Amniotic stem cell (primary cell): ENCODE data around the gene CNN2.
A peak's percentile ranks its signal among the peaks of the same experiment; 100 is the strongest.

Experiments
- DNase-seq: peaks from one replicate; lab custom pipeline; 2025; lab: John Stamatoyannopoulos, UW

The CNN2 gene

GRCh38 chr19:1049106-1049505 lies 22.7 kb downstream of the CNN2 start:
- DNase-seq = no peak

DNA sequence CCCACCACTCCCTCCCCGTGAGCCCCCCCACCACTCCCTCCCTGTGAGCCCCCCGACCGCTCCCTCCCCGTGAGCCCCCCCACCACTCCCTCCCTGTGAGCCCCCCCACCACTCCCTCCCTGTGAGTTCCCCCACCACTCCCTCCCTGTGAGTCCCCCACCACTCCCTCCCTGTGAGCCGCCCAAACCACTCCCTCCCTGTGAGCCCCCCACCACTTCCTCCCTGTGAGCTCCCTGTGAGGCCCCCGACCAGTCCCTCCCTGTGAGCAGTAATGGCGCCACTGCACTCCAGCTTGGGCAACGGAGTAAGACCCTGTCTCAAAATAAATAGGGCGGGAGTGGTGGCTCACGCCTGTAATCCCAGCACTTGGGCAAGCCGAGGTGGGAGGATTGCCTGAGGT lies 23.4 kb downstream of the CNN2 start:
- no peak for DNase-seq

- no peak for DNase-seq
These were observed 24.8 kb downstream of the CNN2 start for GRCh38 chr19:1050989-1051788.

- DNase-seq = no peak
These were observed 25.4 kb downstream of the CNN2 start for GRCh38 chr19:1051791-1052190.

DNA sequence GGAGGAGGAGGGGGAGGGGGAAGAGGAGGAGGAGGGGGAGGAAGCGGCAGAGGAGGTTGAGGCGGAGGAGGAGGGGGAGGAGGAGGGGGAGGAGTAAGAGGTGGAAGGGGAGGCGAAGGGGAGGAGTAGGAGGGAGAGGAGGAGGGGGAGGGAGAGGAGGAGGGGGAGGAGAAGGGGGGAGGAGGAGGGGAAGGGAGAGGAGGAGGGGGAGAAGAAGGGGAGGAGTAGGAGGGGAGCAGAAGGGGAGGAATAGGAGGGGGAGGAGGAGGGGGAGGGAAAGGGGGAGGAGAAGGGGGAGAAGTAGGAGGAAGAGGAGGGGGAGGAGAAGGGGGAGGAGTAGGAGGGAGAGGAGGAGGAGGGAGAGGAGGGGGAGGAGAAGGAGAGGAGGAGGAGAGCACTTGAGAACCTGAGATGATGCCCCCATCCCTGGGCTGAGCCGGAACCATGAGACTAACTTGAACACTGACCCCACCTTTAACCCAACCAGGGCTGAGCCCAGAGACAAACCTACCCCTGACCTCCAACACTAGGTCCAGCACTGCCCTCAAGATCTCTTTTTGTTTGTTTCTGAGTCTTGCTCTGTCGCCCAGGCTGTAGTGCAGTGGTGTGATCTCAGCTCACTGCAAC lies 26.1 kb downstream of the CNN2 start:
- DNase-seq = no peak

DNA sequence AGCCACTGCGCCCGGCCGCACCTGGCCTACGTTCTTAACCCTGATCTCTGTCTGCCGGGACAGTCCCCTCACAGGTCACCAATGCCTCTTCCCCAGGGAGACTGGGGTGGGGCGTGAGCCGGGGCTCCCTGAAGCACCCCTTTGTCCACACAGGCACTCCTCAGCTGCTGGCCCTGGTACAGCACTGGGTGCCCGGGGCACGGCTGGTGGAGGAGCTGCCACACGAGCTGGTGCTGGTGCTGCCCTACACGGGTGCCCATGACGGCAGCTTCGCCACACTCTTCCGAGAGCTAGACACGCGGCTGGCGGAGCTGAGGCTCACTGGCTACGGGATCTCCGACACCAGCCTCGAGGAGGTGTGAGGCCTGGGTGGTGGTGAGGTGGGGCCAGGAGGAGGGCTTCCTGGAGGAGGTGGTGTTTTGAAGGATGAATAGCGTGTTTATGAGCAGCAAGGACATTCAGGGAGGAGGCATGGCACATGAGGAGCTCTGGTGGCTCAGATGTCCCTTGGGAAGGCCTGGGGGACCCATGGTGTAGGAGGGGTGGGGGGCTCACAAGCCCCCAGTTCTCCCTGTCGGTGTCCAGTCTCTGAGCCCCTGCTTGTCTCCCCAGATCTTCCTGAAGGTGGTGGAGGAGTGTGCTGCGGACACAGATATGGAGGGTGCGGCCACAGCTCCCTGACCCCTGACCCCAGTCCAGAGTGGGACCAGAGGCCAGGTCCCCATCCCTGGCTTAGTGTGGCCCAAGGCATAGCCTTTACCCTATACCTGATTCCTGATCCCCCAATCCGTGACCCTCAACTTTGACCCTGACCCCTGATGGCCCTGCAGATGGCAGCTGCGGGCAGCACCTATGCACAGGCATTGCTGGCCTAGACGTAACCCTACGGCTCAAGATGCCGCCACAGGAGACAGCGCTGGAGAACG lies 27.0 kb downstream of the CNN2 start:
- no peak for DNase-seq

DNA sequence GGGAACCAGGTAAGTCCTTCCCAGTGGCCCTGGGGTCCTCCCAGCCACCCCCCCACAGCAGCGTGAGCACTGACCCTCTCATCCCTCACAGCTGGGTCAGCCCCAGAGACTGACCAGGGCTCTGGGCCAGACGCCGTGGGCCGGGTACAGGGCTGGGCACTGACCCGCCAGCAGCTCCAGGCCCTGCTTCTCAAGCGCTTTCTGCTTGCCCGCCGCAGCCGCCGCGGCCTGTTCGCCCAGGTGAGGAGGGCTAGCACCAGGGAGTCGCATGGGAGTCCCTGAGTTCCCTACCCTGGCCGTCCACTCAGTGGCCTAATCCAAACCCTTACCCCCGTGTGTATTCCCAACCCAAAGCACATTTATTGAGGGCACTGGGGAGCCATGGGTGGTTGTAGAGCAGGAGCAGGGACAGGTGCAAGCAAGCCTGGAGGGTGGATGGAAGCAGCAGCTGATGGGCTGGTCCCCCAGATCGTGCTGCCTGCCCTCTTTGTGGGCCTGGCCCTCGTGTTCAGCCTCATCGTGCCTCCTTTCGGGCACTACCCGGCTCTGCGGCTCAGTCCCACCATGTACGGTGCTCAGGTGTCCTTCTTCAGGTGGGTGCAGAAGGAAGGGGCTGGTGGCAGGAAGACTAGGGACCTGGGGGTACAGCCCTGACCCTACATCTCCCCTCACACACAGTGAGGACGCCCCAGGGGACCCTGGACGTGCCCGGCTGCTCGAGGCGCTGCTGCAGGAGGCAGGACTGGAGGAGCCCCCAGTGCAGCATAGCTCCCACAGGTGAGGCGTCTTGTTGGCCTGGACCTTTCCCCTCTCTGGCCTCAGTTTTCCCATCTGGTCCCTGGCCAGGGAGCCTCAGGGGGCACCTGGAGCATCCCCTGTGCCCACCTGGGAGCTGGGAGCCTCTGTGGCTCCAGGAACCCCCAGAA lies 28.0 kb downstream of the CNN2 start:
- no peak for DNase-seq

GRCh38 chr19:1055028-1055425 lies 28.6 kb downstream of the CNN2 start:
- DNase-seq = no peak

DNA sequence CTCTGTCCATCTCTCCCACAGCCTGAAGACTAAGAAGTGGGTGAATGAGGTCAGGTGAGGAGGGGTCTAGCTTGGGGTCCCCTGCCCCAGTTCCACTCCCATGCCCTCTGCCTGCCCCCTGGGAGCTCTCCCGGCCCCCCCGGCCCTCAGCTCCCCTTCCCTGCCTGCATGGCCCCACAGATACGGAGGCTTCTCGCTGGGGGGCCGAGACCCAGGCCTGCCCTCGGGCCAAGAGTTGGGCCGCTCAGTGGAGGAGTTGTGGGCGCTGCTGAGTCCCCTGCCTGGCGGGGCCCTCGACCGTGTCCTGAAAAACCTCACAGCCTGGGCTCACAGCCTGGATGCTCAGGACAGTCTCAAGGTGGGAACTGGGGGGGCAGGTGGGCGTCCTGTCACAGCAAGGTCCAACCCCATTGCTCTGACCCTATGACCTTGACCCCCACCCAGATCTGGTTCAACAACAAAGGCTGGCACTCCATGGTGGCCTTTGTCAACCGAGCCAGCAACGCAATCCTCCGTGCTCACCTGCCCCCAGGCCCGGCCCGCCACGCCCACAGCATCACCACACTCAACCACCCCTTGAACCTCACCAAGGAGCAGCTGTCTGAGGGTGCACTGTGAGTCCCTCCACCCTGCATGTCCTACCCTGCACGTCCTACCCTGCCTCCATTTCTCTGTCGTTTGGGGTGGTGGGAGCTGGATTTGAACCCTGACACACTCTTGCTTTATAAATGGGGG lies 29.6 kb downstream of the CNN2 start:
- no peak for DNase-seq

- DNase-seq = peak; percentile 26
These were observed 30.9 kb downstream of the CNN2 start for GRCh38 chr19:1057176-1057855.

DNA sequence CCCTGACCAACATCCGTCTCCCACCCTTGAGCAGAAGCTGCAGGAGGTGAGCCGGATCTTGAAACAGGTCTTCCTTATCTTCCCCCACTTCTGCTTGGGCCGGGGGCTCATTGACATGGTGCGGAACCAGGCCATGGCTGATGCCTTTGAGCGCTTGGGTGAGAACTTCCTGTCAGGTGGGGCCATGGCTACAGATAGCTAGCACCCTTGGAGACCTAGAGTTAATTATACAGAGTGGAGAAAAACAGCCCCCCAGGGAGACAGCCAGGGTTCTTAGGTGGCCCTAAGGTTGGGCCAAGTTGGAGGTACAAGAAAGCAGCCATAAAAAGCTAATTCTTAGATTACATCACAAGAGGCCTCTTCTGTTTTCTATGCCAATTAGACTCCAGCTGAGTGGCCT lies 31.7 kb downstream of the CNN2 start:
- DNase-seq = no peak

GRCh38 chr19:1060689-1061088 lies 34.3 kb downstream of the CNN2 start:
- DNase-seq = no peak

- no peak for DNase-seq
These were observed 35.6 kb downstream of the CNN2 start for GRCh38 chr19:1061987-1062386.

GRCh38 chr19:1062387-1063029 lies 36.1 kb downstream of the CNN2 start:
- no peak for DNase-seq

DNA sequence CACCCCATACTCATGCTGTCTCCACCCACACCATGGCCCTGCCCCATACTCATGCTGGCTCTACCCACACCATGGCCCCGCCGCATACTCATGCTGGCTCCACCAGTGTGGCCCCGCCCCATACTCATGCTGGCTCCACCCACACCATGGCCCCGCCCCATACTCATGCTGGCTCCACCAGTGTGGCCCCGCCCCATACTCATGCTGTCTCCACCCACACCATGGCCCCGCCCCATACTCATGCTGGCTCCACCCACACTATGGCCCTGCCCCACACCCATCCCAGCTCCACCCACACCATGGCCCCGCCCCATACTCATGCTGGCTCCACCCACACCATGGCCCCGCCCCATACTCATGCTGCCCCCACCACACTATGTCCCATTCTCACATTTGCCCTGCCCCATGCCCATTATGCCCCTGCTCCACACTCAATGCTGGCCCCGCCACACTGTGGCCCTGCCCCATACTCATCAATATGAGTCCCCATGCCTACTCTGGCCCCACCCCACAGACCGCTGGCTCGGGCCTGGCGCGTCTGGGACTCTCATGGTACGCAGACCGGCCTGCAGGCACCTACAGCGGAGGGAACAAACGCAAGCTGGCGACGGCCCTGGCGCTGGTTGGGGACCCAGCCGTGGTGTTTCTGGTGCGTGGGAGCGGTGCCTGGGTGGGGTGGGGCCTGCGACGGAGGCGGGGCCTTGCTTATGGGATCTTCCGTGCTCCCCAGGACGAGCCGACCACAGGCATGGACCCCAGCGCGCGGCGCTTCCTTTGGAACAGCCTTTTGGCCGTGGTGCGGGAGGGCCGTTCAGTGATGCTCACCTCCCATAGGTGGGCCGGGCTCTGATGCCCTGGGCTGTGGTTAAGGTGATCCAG lies 36.9 kb downstream of the CNN2 start:
- DNase-seq = no peak

DNA sequence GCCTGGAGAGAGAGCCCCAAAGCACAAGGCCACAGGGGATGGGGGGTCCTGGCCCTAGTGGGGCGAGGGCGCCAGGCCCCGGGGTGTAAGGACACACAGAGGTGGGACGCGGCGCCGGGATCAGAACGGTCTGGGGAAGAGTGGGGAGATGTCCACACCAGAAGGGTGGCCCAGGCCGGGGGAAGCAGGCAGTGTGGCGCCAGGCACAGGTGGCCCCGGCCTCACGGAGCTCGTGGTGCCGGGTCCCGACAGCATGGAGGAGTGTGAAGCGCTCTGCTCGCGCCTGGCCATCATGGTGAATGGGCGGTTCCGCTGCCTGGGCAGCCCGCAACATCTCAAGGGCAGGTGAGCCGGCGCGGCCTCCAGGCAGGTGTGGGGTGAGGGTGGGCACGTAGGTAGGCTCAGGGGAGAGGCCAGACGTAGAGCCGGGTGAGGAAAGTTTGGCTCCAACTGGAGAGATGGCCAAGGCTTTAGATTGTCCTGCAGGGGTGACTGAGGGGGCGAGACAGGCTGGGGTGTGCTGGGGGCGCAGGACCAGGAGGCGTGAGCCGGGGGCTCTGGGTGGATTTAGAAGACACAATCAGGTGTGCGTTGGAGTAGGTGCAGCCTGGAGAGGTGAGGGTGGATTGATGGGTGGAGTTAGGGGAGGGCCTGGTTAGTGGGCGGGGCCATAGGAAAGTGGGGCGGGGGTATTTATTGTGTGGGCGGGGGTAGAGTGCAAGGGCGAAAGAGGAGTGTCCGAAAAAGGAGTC lies 37.7 kb downstream of the CNN2 start:
- no peak for DNase-seq

- DNase-seq = no peak
These were observed 38.5 kb downstream of the CNN2 start for GRCh38 chr19:1064661-1065605.
